CD4-positive, alpha-beta T cell treated with Interleukin-6 for 4 hours (primary cell): ENCODE measurements around the gene PDHB.
A peak's percentile ranks its signal among the peaks of the same experiment; 100 is the strongest.

Experiments used
- DNase-seq: peaks from one replicate; pipeline ENCODE4 v3.0.0-alpha.2; 2020; ENCODE audit warnings: mixed read lengths

The PDHB gene

DNA sequence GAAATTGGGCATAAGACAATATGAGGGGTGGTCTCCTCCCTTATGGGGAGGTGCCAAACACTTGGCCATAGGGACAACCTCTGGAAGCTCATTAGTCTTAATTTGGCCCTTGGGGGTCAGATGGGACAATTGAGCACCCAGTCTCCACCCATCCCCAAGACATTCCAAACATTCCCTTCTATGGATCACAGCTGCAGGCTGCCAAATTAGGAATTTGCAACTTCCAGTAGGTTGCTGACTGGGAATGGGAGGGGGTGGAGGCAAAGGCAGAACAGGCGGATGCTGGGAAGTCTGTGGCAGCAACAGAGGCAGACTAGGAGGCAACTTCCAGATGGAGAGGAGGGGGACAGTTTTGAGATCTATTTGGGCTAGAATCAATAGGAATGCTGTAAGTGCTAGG, 1.4 kb upstream of the PDHB start:
- DNase-seq, result no peak

- DNase-seq, result no peak
These were observed 879 bp upstream of the PDHB start for GRCh38 chr3:58434511-58434910.

DNA sequence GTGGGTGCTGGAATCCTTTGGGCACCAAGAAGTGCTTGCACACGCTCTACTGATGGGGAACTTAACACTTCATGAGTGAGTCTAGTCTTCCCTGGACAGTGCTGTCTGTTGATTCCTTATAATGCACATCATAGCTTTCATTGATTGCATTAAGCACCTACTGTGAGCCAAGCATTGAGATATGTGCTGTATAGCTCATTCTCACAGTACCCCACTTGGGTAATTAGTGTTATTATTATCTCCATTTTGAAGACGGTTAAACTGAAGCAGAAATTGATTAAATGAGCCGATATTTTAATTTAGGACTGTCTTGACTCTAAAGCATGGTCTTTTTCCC, 504 bp upstream of the PDHB start:
- DNase-seq, result no peak

GRCh38 chr3:58432905-58433304, 727 bp downstream of the PDHB start:
- no peak for DNase-seq

DNA sequence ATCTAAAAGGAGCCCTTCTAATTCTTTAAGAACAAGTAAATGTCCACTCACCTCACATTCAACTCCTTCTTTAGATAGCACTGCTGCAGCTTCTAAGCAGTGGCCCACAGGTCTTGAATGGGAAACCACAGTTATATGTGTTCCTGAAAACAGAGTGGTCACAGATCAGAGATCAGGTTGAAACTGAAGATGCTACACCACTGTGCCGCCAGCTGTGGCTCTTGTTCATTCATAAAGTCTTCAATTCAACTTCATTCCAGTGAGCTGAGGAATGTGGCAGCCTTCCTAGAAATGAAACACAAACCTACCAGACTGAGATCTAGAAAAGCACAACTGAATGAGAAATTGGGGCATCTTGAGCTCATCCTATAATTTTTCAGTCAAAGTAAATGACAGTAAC, 4.0 kb downstream of the PDHB start:
- no peak for DNase-seq

DNA sequence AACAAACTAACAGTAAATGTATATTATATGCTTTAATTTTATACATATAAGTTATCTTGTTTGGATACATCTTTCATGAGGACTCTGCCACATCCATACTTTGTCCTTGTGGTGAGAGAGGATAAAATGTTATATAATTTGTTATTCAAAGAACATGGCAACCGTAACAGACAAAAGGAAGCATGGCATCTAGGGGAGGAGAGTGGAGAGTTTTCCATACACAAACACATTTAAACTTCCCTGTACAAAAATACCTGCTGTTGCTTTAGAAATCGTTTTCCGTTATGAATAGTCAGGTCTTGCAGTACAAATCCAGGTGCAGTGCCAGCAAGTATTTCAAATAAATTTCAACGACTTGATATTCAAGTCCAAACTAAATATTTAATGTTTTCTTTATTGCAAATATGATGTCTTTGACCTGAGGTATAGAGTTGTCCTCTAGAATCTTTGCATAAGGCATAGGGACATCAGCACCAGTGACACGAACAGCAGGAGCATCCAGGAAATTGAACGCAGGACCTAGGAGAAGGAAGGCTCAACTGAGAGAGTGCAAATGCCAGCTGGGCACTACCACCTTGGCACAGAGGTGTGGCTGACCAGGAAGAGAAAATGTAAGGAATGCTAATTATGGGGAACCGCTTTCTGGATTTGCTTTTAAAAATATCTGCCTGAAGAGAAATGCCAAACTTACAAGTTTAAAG, 5.8 kb downstream of the PDHB start:
- no peak for DNase-seq

DNA sequence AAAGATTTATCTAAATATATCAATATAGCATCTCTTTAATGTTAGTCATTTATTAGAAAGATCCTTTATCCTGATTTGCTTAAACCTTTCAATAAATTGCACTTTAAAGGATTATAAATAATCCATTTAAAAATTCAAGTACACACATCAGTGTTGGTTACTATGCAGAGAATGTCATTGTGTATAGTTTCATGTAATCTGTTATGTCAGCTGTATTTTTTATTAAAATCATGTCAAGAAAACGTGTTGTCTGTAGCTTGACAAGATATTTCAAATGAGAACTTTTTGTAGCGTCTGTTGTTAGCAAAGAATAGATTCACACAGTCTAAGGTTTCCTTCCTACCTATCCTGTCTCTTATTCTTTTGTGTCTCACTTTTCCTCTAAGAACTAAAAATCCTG, 7.8 kb downstream of the PDHB start:
- DNase-seq, result no peak

DNA sequence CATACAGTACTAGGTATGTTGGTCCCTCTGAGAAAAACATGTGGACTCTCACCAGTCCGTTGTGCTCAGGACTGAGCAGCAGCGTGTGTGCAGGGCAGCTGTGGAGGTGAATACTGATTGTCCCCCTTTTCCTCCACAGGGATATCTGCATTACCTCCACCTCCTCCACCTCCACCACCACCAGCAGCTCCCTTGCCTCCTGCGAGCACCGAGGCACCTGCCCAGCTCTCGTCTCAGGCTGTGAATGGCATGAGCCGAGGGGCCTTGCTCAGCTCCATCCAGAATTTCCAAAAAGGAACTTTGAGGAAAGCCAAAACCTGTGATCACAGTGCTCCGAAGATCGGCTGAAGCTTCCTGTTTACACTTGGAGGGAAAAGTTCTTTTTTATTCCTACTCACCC, 9.0 kb downstream of the PDHB start:
- no peak for DNase-seq

GRCh38 chr3:58422756-58423325, 10.8 kb downstream of the PDHB start:
- DNase-seq, result no peak

- no peak for DNase-seq
These were observed 12.6 kb downstream of the PDHB start for GRCh38 chr3:58421004-58421403.

DNA sequence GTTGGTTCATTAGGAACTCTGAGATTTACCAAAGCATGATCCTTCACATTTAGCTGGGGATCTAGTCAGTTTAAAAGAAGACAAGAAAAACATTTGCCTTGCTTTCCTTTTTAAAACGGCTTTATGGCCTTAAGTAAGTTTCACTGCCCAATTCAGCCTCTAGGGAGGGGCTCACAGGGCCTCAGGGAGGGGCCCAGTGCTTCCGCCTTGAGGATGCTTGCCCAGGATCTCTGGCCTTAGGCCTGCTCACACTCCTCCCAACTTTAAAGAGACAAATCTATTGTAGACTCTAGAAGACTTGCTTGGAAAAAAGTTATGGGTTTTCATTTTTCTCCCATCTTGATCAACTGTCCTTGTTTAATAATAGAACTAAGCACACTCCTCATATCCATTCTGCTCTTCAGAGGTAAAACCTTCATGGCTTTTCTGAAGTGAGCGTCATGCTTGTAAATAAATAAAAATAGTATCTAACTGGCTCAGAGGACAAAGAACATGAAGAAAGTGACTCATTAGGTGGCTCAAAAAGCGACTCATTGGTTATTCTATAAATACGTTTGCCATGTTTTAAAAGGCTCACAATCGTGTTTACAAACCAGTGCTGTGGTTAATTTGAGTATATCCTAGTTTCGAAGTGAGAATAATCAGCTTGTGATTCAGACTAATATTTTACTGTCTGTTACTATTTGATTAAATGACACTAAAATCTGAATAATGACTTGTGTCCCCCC, 13.7 kb downstream of the PDHB start:
- no peak for DNase-seq

DNA sequence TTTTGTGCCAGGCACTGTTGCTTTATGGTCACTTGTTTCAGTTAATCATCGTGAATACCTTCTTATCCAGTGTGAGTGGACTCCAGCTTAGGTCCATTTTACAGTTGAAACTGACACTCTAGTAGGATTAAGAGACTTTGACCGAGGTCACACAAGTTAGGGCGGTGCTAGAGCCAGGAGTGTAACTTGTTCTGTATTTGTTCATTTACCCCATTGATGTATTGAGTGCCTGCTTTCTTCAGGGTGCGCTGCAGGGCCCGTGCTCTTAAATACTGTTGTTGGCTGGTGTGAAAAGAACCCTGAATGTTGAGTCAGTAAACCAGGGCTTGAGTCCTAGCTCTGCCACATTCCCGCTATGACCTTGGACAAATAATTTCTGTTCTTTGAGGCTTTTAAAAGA, 15.4 kb downstream of the PDHB start:
- DNase-seq, result no peak

- no peak for DNase-seq
These were observed 16.6 kb downstream of the PDHB start for GRCh38 chr3:58417075-58417474.

GRCh38 chr3:58416191-58416590, 17.4 kb downstream of the PDHB start:
- no peak for DNase-seq

DNA sequence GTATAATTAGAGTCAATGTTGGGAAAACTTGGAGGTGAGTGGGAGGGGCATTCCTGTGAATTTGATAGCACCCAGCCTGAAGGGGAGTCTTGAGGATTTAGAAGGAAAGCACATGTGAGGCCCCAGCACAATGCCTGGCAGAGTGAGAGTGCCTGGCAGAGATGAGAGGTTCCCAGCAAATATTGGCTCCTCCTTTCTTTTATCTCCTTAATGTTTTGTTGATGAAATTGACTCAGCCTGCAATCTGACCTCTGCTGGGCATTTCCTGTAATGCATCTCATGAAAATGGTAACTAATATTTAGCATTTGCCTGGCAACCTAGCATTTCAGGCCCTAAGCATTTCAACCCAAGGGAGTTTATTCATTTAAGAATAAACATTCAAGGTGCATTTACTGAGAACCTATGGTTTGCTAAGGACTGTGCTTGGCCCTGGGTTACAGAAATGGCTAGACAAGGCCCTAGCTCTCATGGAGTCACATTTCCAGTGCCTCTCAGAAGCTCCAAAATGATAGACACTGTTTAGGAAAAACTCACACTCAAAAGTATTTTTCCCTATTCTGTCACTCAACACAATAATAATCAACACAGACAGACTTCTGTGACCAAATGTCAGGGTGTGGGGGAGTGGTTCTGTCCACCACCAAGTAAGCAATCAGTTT, 19.0 kb downstream of the PDHB start:
- DNase-seq, result peak; percentile 50

- no peak for DNase-seq
These were observed 21.5 kb downstream of the PDHB start for GRCh38 chr3:58411851-58412830.

- DNase-seq, result no peak
These were observed 22.6 kb downstream of the PDHB start for GRCh38 chr3:58411036-58411435.

DNA sequence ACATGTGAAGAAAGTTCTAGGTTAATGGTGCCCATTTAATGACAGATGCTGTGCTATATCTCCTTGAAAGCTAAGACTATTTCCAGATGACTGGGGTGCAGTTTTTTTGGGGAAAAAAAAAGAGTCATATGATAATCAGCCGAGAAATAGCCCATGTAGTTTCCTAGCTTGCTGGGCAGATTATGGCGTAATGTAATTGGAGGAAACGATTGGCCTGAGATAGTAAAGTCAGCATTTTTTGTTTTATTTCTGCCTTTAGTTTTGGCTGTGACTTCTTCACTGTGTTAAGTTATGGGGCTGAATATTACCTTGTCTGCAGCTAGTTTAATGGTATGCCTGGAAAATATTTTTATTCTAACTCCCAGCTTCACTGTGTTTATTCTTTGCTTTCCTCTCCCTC, 24.0 kb downstream of the PDHB start:
- DNase-seq, result no peak

DNA sequence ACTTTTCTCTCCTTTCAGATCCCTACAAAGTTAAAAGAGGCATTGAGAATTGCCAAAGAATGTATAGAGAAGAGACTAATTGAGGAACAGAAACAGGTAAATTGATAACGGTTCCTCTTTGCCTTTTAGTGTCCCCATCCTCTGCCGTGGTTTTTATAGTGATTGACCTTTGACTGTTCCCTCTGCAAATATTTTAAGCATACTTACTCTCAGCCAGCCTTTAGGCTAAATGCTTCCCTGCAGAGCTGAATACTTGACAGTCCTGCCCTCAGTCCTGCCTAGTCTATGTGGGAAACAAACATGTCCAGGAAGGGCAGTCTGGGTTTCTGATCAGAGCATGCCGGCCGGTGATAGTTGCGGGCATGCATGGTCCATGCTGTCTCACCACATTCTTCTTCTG, 24.7 kb downstream of the PDHB start:
- no peak for DNase-seq

GRCh38 chr3:58404396-58404795, 29.2 kb downstream of the PDHB start:
- no peak for DNase-seq

DNA sequence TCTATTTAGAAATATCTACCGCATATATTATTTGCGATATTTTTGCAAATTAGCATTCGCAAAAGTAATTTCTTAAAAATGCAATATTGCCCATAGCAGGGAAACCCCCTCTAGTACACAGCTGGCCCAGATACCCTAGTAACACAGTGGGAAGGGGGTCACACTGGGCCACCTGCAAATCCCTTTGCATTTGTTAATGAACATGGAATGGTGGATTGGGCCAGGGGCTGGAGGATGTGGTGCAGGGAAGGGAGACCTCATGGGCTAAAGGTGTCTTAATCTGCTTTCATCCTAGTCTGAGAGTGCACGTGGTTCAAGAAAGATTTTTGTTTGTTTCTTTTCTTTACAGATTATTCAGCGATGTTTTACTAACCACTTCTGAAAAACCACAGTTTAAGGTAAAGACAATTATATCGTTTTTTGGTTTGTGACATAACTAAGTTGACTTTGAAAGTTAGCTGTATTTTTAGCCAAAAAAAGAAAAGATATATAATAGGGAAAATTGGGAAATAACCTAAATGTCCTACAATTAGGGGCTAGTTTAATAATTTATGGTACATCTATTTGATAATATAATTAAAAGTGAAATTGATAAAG, 30.0 kb downstream of the PDHB start:
- no peak for DNase-seq

DNA sequence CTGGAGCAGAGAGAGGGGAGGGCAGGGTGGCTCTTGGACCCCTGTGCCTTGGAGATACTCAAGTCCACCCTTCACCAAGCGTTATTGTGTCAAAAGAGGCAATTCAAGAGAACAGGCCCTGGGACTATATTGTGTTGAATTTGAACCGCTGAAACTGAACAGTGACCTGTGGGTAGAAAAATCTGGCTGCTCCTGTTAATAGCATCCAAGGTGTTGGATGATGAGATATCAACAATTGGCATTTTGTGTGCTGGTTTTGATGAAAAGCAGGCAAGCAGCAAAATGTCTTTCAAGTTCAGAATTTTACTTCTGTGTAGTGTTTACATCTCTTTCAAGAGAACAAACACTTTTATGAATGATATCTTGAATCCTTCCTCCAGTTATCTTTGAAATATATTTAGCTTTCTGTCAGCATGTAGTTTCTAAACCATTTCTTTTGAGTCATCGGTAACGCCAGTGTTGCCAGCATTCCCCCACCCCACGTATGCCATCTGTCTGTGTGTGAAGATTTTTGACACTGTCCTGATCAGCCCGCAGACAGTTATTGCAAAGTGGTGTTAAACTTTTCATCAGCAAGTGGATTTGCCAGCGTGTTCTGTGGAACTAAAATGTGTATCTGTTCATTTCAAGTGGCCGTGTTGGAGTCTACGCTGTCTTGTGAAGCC, 34.8 kb downstream of the PDHB start:
- no peak for DNase-seq
